PC-9 (cell line): ENCODE results near the gene PEX26. TPM values are rescaled to one million over a fixed set of nuclear protein-coding genes. Genes with fewer than 3 reads are reported as not detected.
"Not testable (repeated sequence)": the region's sequence is repeated elsewhere in the genome, so short reads cannot be mapped to it uniquely, and the experiment has no call there.

Experiments
- BruUV-seq: library from RNA; stranded (reverse); fragments of 400-500 nt; replicated peaks from 2 replicates; lab custom pipeline; 2021; lab: Mats Ljungman, UMichigan
- CTCF ChIA-PET: fragments of 300-600 bp; sonication (Branson Sonifier 250); formaldehyde crosslinking; loops from one replicate; lab custom pipeline; 2022; ENCODE audit warnings: antibody characterized with exemption; lab: Charles Lee
- POLR2A ChIA-PET: fragments of 300-600 bp; sonication (Branson Sonifier 250); formaldehyde crosslinking; loops from one replicate; lab custom pipeline; 2022; ENCODE audit warnings: antibody characterized with exemption; ENCODE audit not compliant: unreplicated experiment; lab: Charles Lee
- DNase-seq, 2 experiments: peaks; one replicate each; pipeline versions ENCODE4 v3.0.0 to v3.0.0-alpha.2; 2015 to 2022; ENCODE audit warnings: mixed read lengths in 1 of 2
- H2AFZ ChIP-seq: fragments of 200-600 bp; sonication (generic); 2 replicates; pipeline ENCODE4 v1.8.1; 2017; ENCODE audit warnings: antibody characterized with exemption
- H3F3A ChIP-seq: fragments of 200-600 bp; sonication (generic); 2 replicates; pipeline ENCODE4 v1.8.1; 2017; ENCODE audit warnings: antibody characterized with exemption, mild to moderate bottlenecking, low read depth; ENCODE audit not compliant: insufficient read depth
- H3K27ac ChIP-seq: fragments of 200-600 bp; sonication (generic); 2 replicates; pipeline ENCODE4 v1.6.1; 2016; ENCODE audit warnings: mixed run types
- H3K27me3 ChIP-seq: fragments of 200-600 bp; sonication (generic); 2 replicates; pipeline ENCODE4 v1.6.1; 2016; ENCODE audit warnings: low read depth, mixed run types; ENCODE audit not compliant: insufficient read depth
- H3K36me3 ChIP-seq: fragments of 200-600 bp; sonication (generic); 2 replicates; pipeline ENCODE4 v1.6.1; 2016; ENCODE audit warnings: low read depth, mixed run types
- H3K4me1 ChIP-seq: fragments of 200-600 bp; sonication (generic); replicated peaks from 2 replicates; pipeline ENCODE4 v1.6.1; 2016; ENCODE audit warnings: mixed run types; ENCODE audit not compliant: insufficient read depth
- H3K4me2 ChIP-seq: fragments of 200-600 bp; sonication (generic); 2 replicates; pipeline ENCODE4 v1.6.1; 2017; ENCODE audit warnings: mixed run types
- H3K4me3 ChIP-seq: fragments of 200-600 bp; sonication (generic); 2 replicates; pipeline ENCODE4 v1.6.1; 2016; ENCODE audit warnings: mixed run types
- H3K79me2 ChIP-seq: fragments of 200-600 bp; sonication (generic); 2 replicates; pipeline ENCODE4 v1.6.1; 2017; ENCODE audit warnings: low read depth, mixed run types
- H3K9me2 ChIP-seq: fragments of 200-600 bp; sonication (generic); 2 replicates; pipeline ENCODE4 v1.8.1; 2017; ENCODE audit warnings: mild to moderate bottlenecking; ENCODE audit not compliant: insufficient read depth
- H3K9me3 ChIP-seq: fragments of 200-600 bp; sonication (generic); 2 replicates; pipeline ENCODE4 v1.8.1; 2016; ENCODE audit warnings: low read depth; ENCODE audit not compliant: insufficient read depth
- H4K20me1 ChIP-seq: fragments of 200-600 bp; sonication (generic); 2 replicates; pipeline ENCODE4 v1.8.1; 2017; ENCODE audit not compliant: insufficient read depth
- EZH2 ChIP-seq: fragments of 200-600 bp; sonication (generic); IDR thresholded peaks from 2 replicates; pipeline ENCODE4 v1.8.0; 2017; ENCODE audit warnings: antibody characterized with exemption, low read depth
- intact Hi-C: fragments of 100-400 bp; cut with micrococcal nuclease; formaldehyde crosslinking; loops from one replicate; pipeline ENCODE4 v1.10.0; 2022; ENCODE audit not compliant: unreplicated experiment
- total RNA-seq: library from RNA; stranded (reverse); gene quantifications from 2 replicates; pipeline ENCODE4 v1.2.3, GENCODE V29; 2021
- TF ChIP-seq, protein P1 (sequence below): fragments of 200-600 bp; sonication (generic); conservative IDR thresholded peaks from 2 replicates; pipeline ENCODE4 v1.6.1; 2017; ENCODE audit warnings: mixed run types, antibody characterized with exemption, mild to moderate bottlenecking, moderate library complexity

The PEX26 gene
- total RNA-seq, 1 experiment from 2014 or later, result 30.0 TPM

- Histone ChIP-seq H3K9me2 (no peaks in the 10 kb centered on the region), H3K79me2 (no peaks in the 10 kb centered on the region), H4K20me1 (no peaks in the 10 kb centered on the region), H3K4me3 (no peak overlapping the region), H3K27me3 (no peaks in the 10 kb centered on the region), H3K36me3 (no peaks in the 10 kb centered on the region), H3K4me2 (no peak overlapping the region), H3K9me3 (no peaks in the 10 kb centered on the region), H2AFZ (no peak overlapping the region), H3F3A (no peaks in the 10 kb centered on the region), H3K27ac (no peak overlapping the region), H3K4me1 (no peaks in the 10 kb centered on the region)
- intact Hi-C loops, result no loop called here
- TF ChIP-seq, protein P1, sequence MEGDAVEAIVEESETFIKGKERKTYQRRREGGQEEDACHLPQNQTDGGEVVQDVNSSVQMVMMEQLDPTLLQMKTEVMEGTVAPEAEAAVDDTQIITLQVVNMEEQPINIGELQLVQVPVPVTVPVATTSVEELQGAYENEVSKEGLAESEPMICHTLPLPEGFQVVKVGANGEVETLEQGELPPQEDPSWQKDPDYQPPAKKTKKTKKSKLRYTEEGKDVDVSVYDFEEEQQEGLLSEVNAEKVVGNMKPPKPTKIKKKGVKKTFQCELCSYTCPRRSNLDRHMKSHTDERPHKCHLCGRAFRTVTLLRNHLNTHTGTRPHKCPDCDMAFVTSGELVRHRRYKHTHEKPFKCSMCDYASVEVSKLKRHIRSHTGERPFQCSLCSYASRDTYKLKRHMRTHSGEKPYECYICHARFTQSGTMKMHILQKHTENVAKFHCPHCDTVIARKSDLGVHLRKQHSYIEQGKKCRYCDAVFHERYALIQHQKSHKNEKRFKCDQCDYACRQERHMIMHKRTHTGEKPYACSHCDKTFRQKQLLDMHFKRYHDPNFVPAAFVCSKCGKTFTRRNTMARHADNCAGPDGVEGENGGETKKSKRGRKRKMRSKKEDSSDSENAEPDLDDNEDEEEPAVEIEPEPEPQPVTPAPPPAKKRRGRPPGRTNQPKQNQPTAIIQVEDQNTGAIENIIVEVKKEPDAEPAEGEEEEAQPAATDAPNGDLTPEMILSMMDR, result no peak
- TF ChIP-seq EZH2, result no peak
- CTCF ChIA-PET, result no interaction called here
- POLR2A ChIA-PET, result no interaction called here
- no TSS peak for BruUV-seq
- DNase-seq, result no peak
Measured at GRCh38 chr22:18121954-18122554, 44.3 kb downstream of the PEX26 start.

DNA sequence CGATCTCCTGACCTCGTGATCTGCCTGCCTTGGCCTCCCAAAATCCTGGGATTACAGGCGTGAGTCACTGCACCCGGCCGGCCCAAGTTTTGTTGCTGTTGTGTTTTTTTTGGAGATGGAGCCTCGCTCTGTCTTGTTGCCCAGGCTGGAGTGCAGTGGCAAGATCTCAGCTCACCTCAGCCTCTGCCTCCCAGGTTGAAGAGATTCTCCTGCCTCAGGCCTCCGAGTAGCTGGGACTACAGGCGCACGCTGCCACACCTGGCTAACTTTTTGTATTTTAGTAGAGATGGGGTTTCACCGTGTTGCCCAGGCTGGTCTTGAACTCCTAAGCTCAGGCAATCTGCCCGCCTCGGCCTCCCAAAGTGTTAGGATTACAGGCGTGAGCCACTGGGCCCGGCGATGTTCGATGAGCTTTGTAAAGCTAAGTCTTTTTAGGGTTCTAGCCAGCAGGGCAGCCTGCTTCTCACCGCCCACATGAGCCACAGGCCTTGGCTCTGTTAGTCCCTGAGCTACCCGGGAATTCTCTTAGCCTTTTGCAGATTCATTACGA is 45.8 kb downstream of the PEX26 start:
- POLR2A ChIA-PET, H3K27ac ChIP-seq, H3K4me1 ChIP-seq, DNase-seq, H3K9me3 ChIP-seq, BruUV-seq, intact Hi-C loops, CTCF ChIA-PET, H3K36me3 ChIP-seq, H3K4me3 ChIP-seq, H2AFZ ChIP-seq, H3K4me2 ChIP-seq, H3K9me2 ChIP-seq, H3K27me3 ChIP-seq, H4K20me1 ChIP-seq, H3K79me2 ChIP-seq, H3F3A ChIP-seq: not testable (repeated sequence)

- DNase-seq, result no peak
- no peaks in the 10 kb centered on the region for H3F3A ChIP-seq
- no peaks in the 10 kb centered on the region for H4K20me1 ChIP-seq
- no peak overlapping the region for H2AFZ ChIP-seq
- H3K4me1 ChIP-seq, result no peaks in the 10 kb centered on the region
- TF ChIP-seq, protein P1, result no peak
- TF ChIP-seq EZH2, result no peak
- no peak overlapping the region for H3K27ac ChIP-seq
- no peak overlapping the region for H3K4me2 ChIP-seq
- no peaks in the 10 kb centered on the region for H3K9me3 ChIP-seq
- ChIA-PET POLR2A (no interaction called here), CTCF (no interaction called here)
- intact Hi-C loops, result no loop called here
- no peaks in the 10 kb centered on the region for H3K9me2 ChIP-seq
- H3K79me2 ChIP-seq, result no peaks in the 10 kb centered on the region
- no peaks in the 10 kb centered on the region for H3K27me3 ChIP-seq
- H3K4me3 ChIP-seq, result no peak overlapping the region
- BruUV-seq, result no TSS peak
- no peaks in the 10 kb centered on the region for H3K36me3 ChIP-seq
Measured at GRCh38 chr22:18126606-18127005, 48.8 kb downstream of the PEX26 start.

GRCh38 chr22:18130018-18130417 is 52.2 kb downstream of the PEX26 start:
- Histone ChIP-seq H3K4me1 (no peaks in the 10 kb centered on the region), H2AFZ (no peak overlapping the region), H3F3A (no peaks in the 10 kb centered on the region), H3K4me3 (no peak overlapping the region), H3K9me3 (no peaks in the 10 kb centered on the region), H3K4me2 (no peak overlapping the region), H3K9me2 (no peaks in the 10 kb centered on the region), H3K79me2 (no peaks in the 10 kb centered on the region), H3K27ac (no peak overlapping the region), H3K36me3 (no peaks in the 10 kb centered on the region), H3K27me3 (no peaks in the 10 kb centered on the region), H4K20me1 (no peaks in the 10 kb centered on the region)
- intact Hi-C loops, result no loop called here
- POLR2A ChIA-PET, result no interaction called here
- no TSS peak for BruUV-seq
- CTCF ChIA-PET, result no interaction called here
- TF ChIP-seq EZH2, result no peak
- TF ChIP-seq, protein P1, result no peak
- DNase-seq, result no peak
